Keratinocyte (primary cell): Measurements from ENCODE around the gene C15orf39. TPM values are rescaled to one million over a fixed set of nuclear protein-coding genes. Genes with fewer than 3 reads are reported as not detected.

Experiments used
- DNase-seq: peaks from one replicate; pipeline ENCODE4 v3.0.0-alpha.2; 2011; ENCODE audit warnings: low read depth, missing footprints, low spot score
- FAIRE-seq: peaks from 2 replicates; lab custom pipeline; 2011; peaks lifted over from hg19 to GRCh38; lab: Jason Lieb, UNC
- H2AFZ ChIP-seq: 2 replicates; pipeline ENCODE4 v1.6.0; 2012; ENCODE audit warnings: low read length, control low read depth, inconsistent platforms; ENCODE audit not compliant: control insufficient read depth
- H3K27ac ChIP-seq: 2 replicates; pipeline ENCODE4 v1.5.1; 2011; ENCODE audit warnings: low read length; ENCODE audit not compliant: control insufficient read depth, insufficient read depth
- H3K27me3 ChIP-seq: 3 replicates; pipeline ENCODE4 v1.6.0; 2011; ENCODE audit warnings: low read length; ENCODE audit not compliant: control insufficient read depth, insufficient read depth; ENCODE audit errors: extremely low read depth
- H3K36me3 ChIP-seq, 2 experiments: 2 replicates in 1 of 2; 3 replicates in 1 of 2; pipeline ENCODE4 v1.5.1; 2011; ENCODE audit warnings: low read length in 2 of 2, mild to moderate bottlenecking in 1 of 2; ENCODE audit not compliant: control insufficient read depth in 2 of 2, insufficient read depth in 2 of 2; ENCODE audit errors: extremely low read depth in 1 of 2
- H3K4me1 ChIP-seq: 3 replicates; pipeline ENCODE4 v1.5.1; 2011; ENCODE audit warnings: low read length; ENCODE audit not compliant: control insufficient read depth, insufficient read depth; ENCODE audit errors: extremely low read depth
- H3K4me2 ChIP-seq: 3 replicates; pipeline ENCODE4 v1.6.0; 2011; ENCODE audit warnings: low read depth, low read length; ENCODE audit not compliant: control insufficient read depth, insufficient read depth; ENCODE audit errors: extremely low read depth
- H3K4me3 ChIP-seq, 3 experiments: fragments of 200-600 bp in 1 of 3; sonication (generic) in 1 of 3; 2 replicates in 2 of 3; 3 replicates in 1 of 3; pipeline ENCODE4 v1.5.1; 2011 to 2016; ENCODE audit warnings: low read length in 3 of 3, mild to moderate bottlenecking in 3 of 3, control low read depth in 2 of 3, inconsistent platforms in 1 of 3, low read depth in 1 of 3, mixed read lengths in 1 of 3, mixed run types in 1 of 3, moderate library complexity in 1 of 3; ENCODE audit not compliant: control insufficient read depth in 2 of 3, insufficient read depth in 2 of 3; ENCODE audit errors: extremely low read depth in 1 of 3
- H3K79me2 ChIP-seq: 2 replicates; pipeline ENCODE4 v1.6.0; 2012; ENCODE audit warnings: low read length; ENCODE audit not compliant: control insufficient read depth, insufficient read depth
- H3K9ac ChIP-seq: 3 replicates; pipeline ENCODE4 v1.6.0; 2011; ENCODE audit warnings: low read length; ENCODE audit not compliant: control insufficient read depth, insufficient read depth; ENCODE audit errors: extremely low read depth
- H3K9me1 ChIP-seq: 3 replicates; pipeline ENCODE4 v1.6.0; 2011; ENCODE audit warnings: low read length; ENCODE audit not compliant: control insufficient read depth, insufficient read depth; ENCODE audit errors: extremely low read depth
- H3K9me3 ChIP-seq: 2 replicates; pipeline ENCODE4 v1.5.1; 2012; ENCODE audit warnings: low read depth, low read length; ENCODE audit not compliant: control insufficient read depth
- H4K20me1 ChIP-seq: 3 replicates; pipeline ENCODE4 v1.6.0; 2011; ENCODE audit warnings: low read length; ENCODE audit not compliant: control insufficient read depth, insufficient read depth; ENCODE audit errors: extremely low read depth
- EZH2 ChIP-seq: IDR thresholded peaks from one replicate; pipeline ENCODE4 v1.6.1; 2012; ENCODE audit warnings: inconsistent platforms, mild to moderate bottlenecking, low read length, moderate library complexity
- dilution Hi-C: fragments of 300-500 bp; cut with MboI; formaldehyde crosslinking; loops from one replicate; pipeline ENCODE4 v1.7.0; 2020; ENCODE audit warnings: low sequenced_read_pairs; ENCODE audit not compliant: extremely low pct_ligation_motif_present
- polyA plus RNA-seq, 5 experiments: library from polyadenylated mRNA; depleted of rRNA in 3 of 5; stranded (reverse) in 3 of 5; stranded (forward) in 1 of 5; unstranded in 1 of 5; fragments of >200 nt; gene quantifications; 1 replicate in 1 of 5; 2 replicates in 3 of 5; 3 replicates in 1 of 5; pipeline versions ENCODE4 v1.2.1 to v1.2.3, GENCODE V29; 2011 to 2012; ENCODE audit warnings: missing spikeins in 2 of 5, low read depth in 1 of 5, low replicate concordance in 1 of 5
- TF ChIP-seq, protein P1 (sequence below), 3 experiments: IDR thresholded peaks in 1 of 3; conservative IDR thresholded peaks in 1 of 3; optimal IDR thresholded peaks in 1 of 3; 2 replicates in 2 of 3; 3 replicates in 1 of 3; pipeline versions ENCODE3 to v1.5.1; 2011; ENCODE audit warnings: low read length in 3 of 3, mild to moderate bottlenecking in 3 of 3, moderate library complexity in 2 of 3, control low read depth in 1 of 3, inconsistent platforms in 1 of 3; ENCODE audit not compliant: insufficient read depth in 2 of 3; ENCODE audit errors: extremely low read depth in 1 of 3

The C15orf39 gene
- polyA plus RNA-seq, 1 donor (not counting 4 experiments of a cell fraction or from before 2014, with no cell fraction given) = 1.8 TPM

DNA sequence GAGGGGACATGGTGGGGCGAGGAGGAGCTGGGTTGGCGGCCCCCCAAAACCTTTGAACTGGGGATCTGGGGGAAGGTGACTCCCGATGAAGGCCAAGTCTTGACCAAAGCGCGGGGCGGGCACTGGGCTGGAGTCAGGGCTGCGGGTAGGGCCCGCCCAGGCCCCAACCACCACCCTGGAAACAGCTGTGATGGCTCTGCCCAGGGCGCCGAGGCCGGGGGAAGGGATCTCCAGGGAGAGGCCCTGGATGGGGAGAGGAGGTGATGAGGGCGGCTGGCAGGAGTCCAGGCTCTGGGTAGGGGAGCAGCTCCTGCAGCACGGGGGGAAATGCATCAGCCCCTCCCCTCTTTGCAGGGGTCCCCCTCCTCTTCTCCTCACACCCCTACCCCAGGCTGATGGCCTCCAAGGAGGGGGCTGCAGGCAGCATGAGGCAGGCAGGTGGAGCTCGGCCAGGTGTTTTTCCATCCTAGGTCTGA lies 5.9 kb upstream of the C15orf39 start:
- Histone ChIP-seq H2AFZ (no peak overlapping the region), H3K9me3 (no peaks in the 10 kb centered on the region), H3K9ac (no peak overlapping the region), H3K79me2 (no peaks in the 10 kb centered on the region), H3K4me3 (no peak overlapping the region), H3K36me3 (no peaks in the 10 kb centered on the region), H3K27ac (no peak overlapping the region), H3K4me1 (peaks cover 11% of the 10 kb centered on the region), H3K9me1 (no peaks in the 10 kb centered on the region), H4K20me1 (no peaks in the 10 kb centered on the region), H3K27me3 (peaks cover 12% of the 10 kb centered on the region), H3K4me2 (no peak overlapping the region)
- dilution Hi-C loops = no loop called here
- TF ChIP-seq, protein P1, sequence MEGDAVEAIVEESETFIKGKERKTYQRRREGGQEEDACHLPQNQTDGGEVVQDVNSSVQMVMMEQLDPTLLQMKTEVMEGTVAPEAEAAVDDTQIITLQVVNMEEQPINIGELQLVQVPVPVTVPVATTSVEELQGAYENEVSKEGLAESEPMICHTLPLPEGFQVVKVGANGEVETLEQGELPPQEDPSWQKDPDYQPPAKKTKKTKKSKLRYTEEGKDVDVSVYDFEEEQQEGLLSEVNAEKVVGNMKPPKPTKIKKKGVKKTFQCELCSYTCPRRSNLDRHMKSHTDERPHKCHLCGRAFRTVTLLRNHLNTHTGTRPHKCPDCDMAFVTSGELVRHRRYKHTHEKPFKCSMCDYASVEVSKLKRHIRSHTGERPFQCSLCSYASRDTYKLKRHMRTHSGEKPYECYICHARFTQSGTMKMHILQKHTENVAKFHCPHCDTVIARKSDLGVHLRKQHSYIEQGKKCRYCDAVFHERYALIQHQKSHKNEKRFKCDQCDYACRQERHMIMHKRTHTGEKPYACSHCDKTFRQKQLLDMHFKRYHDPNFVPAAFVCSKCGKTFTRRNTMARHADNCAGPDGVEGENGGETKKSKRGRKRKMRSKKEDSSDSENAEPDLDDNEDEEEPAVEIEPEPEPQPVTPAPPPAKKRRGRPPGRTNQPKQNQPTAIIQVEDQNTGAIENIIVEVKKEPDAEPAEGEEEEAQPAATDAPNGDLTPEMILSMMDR (optimal IDR thresholded peaks at IDR 0.05 in 1 of 3, IDR thresholded peaks at IDR 0.05 in 1 of 3, conservative IDR thresholded peaks at IDR 0.05 in 1 of 3; ENCODE audit: extremely low read depth in 1 of 3, insufficient read depth in 2 of 3, low read length in 3 of 3) = no peak
- TF ChIP-seq EZH2 = no peak
- FAIRE-seq (no peak), DNase-seq (no peak)

DNA sequence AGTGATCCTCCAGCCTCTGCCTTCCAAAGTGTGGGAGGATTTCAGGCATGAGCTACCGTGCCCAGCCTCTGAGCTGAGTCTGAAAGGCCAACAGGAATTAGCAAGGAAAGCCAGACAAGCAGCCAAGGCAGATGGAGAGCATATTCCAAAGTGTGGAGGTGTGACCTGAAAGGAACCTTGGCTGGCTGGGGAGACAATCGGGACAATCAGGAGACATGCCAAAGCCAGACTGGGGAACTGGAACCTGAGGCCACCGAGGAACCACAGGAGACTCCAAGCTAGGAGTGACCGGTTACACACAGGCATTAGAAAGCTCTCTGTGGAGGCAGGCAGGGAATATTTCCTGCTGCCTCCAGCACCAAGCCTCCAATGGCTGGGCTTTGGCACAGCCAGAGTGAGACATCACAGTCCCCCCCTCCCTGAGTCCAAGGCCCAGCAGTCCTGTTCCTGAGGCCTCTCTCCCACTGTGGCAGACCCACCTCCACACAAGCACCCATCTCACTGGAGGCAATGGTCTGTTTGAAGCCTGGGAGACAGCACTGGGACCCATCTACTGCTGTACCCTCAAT lies 4.5 kb upstream of the C15orf39 start:
- peaks cover 12% of the 10 kb centered on the region for H3K27me3 ChIP-seq
- TF ChIP-seq, protein P1 (optimal IDR thresholded peaks at IDR 0.05 in 1 of 3, IDR thresholded peaks at IDR 0.05 in 1 of 3, conservative IDR thresholded peaks at IDR 0.05 in 1 of 3; ENCODE audit: extremely low read depth in 1 of 3, insufficient read depth in 2 of 3, low read length in 3 of 3) = no peak
- TF ChIP-seq EZH2 = no peak
- no peaks in the 10 kb centered on the region for H3K36me3 ChIP-seq
- H4K20me1 ChIP-seq = no peaks in the 10 kb centered on the region
- H3K9ac ChIP-seq = no peak overlapping the region
- H3K9me1 ChIP-seq = no peaks in the 10 kb centered on the region
- no peak overlapping the region for H3K27ac ChIP-seq
- H3K4me2 ChIP-seq = no peak overlapping the region
- DNase-seq (no peak), FAIRE-seq (no peak)
- no peak overlapping the region for H2AFZ ChIP-seq
- no peak overlapping the region for H3K4me3 ChIP-seq
- peaks cover 2% of the 10 kb centered on the region for H3K79me2 ChIP-seq
- dilution Hi-C loops = no loop called here
- peaks cover 18% of the 10 kb centered on the region for H3K4me1 ChIP-seq
- H3K9me3 ChIP-seq = no peaks in the 10 kb centered on the region
